Measurements from ENCODE around the gene ENPP5.

ENPP5 gene

DNA sequence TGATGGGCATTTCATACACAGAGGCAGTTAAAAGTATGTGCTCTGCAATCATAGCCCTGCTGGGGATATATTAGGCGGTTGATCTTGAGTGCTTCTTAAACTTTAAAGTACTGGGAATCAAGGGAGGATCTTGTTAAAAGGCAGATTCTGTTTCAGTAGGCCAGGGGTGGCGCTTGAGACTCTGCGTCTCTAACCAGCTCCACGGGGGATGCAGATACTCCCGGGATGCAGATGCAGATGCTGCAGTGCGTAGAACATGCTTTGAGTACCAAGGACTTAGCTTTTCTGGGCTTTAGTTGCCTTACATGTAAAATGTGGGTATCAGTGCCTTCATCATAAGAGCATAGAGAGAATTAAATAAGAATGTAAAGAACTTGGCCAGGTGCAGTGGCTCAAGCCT lies 44.4 kb upstream of the ENPP5 start:
- TF ChIP-seq, protein P1, sequence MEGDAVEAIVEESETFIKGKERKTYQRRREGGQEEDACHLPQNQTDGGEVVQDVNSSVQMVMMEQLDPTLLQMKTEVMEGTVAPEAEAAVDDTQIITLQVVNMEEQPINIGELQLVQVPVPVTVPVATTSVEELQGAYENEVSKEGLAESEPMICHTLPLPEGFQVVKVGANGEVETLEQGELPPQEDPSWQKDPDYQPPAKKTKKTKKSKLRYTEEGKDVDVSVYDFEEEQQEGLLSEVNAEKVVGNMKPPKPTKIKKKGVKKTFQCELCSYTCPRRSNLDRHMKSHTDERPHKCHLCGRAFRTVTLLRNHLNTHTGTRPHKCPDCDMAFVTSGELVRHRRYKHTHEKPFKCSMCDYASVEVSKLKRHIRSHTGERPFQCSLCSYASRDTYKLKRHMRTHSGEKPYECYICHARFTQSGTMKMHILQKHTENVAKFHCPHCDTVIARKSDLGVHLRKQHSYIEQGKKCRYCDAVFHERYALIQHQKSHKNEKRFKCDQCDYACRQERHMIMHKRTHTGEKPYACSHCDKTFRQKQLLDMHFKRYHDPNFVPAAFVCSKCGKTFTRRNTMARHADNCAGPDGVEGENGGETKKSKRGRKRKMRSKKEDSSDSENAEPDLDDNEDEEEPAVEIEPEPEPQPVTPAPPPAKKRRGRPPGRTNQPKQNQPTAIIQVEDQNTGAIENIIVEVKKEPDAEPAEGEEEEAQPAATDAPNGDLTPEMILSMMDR (IDR thresholded peaks at IDR 0.05; ENCODE audit: control insufficient read depth, insufficient read depth, low read depth, low read length, missing control alignments) = no peak
- H3K4me3 ChIP-seq (ENCODE audit: control insufficient read depth, low read depth, low read length) = no peak overlapping the region
- no peak for DNase-seq (ENCODE audit: low read depth)

DNA sequence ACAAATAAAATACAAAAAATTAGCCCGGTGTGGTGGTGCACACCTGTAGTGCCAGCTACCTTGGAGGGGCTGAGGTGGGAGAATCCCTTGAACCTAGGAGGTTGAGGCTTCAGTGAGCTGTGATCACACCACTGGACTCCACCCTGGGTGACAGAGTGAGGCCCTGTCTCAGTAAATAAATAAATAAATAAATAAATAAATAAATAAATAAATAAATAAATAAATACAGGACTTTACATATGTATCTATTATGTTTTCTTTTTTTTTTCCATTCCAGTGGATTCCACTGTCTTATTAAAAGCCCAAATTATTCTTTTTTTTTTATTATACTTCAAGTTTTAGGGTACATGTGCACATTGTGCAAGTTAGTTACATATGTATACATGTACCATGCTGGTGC lies 41.1 kb upstream of the ENPP5 start:
- no peak for DNase-seq (ENCODE audit: low read depth)
- no peak overlapping the region for H3K4me3 ChIP-seq (ENCODE audit: control insufficient read depth, low read depth, low read length)
- TF ChIP-seq, protein P1 (IDR thresholded peaks at IDR 0.05; ENCODE audit: control insufficient read depth, insufficient read depth, low read depth, low read length, missing control alignments) = no peak

DNA sequence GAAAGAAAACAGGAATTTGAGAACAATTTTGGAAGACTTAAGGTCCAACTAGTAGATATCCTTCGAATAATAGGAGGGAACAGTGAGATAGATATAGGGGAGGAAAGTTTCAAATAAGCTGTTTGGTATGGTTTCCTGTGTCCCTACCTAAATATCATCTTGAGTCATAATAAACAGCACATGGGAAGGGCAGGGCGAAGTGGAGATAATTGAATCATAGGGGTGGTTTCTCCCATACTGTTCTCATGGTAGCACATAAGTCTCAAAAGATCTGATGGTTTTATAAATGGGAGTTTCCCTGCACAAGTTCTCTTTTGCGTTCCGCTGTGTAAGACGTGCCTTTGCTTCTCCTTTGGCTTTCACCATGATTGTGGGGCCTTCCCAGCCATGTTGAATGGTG lies 39.5 kb upstream of the ENPP5 start:
- TF ChIP-seq, protein P1 (IDR thresholded peaks at IDR 0.05; ENCODE audit: control insufficient read depth, insufficient read depth, low read depth, low read length, missing control alignments) = no peak
- DNase-seq (ENCODE audit: low read depth) = no peak
- no peak overlapping the region for H3K4me3 ChIP-seq (ENCODE audit: control insufficient read depth, low read depth, low read length)

DNA sequence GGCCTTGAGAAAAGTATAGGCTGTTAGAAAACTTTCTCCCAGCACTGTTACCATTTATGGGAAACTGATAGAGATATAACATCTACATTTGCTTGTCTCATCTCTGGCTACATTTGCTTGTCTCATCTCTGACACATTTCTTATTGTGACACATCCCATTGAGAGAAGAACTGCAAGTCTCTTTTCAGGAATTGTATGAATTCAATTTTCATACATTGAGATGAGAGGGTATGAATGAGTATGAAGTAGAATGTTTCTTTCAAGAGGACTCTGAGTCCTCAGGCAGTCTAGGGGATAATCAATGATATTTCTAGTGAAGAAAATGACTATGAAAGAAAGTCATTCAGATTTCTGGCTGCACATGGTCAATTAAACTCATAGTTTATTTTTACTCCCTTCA lies 37.5 kb upstream of the ENPP5 start:
- no peak for DNase-seq (ENCODE audit: low read depth)
- TF ChIP-seq, protein P1 (IDR thresholded peaks at IDR 0.05; ENCODE audit: control insufficient read depth, insufficient read depth, low read depth, low read length, missing control alignments) = no peak

DNA sequence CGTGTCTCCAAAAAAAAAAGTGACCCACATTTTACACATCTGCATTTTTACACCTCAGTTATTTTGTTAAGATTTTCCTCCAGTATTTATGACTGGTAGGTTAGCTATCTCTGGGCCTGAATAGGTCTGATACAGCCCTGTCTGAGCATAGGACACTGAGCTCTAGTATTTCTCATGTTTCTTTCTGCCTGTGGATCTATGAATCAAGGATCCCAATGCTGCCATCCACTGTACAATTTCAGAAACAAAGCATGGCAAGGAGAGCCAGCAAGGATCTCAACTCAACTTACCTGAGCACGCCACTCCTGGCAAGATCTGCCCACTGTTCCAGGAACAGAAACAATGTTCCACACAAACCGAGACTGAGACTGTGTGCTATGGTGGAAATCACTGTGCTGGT lies 36.4 kb upstream of the ENPP5 start:
- no peak for DNase-seq (ENCODE audit: low read depth)
- H3K4me3 ChIP-seq (ENCODE audit: control insufficient read depth, low read depth, low read length) = no peak overlapping the region
- TF ChIP-seq, protein P1 (IDR thresholded peaks at IDR 0.05; ENCODE audit: control insufficient read depth, insufficient read depth, low read depth, low read length, missing control alignments) = no peak

More for the DNA sequence above, 37.5 kb upstream of the ENPP5 start:
- no peak overlapping the region for H3K4me3 ChIP-seq (ENCODE audit: control insufficient read depth, low read depth, low read length)

DNA sequence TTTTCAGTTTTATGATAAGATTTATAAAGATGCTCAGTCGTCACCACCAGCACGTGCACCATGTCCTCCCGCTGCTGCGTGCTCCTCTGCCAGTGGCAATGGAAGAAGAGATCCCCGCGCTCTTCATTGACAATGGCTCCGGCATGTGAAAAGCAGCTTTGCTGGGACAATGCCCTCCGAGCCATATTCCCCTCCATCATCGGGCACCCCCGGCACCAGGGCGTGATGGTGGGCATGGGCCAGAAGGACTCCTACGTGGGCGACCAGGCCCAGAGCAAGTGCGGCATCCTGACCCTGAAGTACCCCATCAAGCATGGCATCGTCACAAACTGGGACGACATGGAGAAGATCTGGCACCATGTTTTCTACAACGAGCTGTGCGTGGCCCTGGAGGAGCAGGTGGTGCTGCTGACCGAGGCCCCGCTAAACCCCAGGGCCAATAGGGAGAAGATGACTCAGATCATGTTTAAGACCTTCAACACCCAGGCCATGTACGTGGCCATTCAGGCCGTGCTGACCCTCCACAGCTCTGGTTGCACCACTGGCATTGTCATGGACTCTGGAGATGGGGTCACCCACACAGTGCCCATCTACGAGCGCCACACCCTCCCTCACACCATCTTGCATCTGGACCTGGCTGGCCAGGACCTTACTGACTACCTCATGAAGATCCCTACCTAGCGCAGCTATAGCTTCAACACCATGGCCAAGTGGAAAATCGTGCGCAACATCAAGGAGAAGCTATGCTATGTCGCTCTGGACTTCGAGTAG lies 34.3 kb upstream of the ENPP5 start:
- no peak for DNase-seq (ENCODE audit: low read depth)
- no peak overlapping the region for H3K4me3 ChIP-seq (ENCODE audit: control insufficient read depth, low read depth, low read length)
- TF ChIP-seq, protein P1 (IDR thresholded peaks at IDR 0.05; ENCODE audit: control insufficient read depth, insufficient read depth, low read depth, low read length, missing control alignments) = no peak

Data from AG09309 (cell line).